NCI-H2107 (cell line): ENCODE data around the gene IL16.
A peak's percentile ranks its signal among the peaks of the same experiment; 100 is the strongest.

Source experiments
- DNase-seq: peaks from one replicate; lab custom pipeline; 2025; lab: John Stamatoyannopoulos, UW

Gene IL16

DNA sequence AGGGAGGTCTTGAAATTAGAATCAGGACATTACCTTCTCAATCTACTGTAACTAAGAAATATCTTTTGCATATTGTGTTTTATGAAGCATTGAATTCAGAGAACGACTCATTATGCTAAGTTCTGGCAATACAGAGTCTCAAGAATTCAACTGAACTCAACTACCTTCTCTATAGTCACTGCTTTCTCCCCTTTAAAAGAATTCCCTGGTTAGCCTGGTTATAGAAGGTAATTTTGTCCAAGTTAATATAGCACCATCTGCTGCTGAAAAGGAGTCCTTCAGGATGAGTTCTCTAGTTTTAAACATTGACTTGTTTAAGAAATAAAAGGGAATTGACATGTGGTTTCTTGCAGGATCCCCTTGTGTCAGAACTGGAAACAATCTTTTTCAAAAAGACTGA, 60.2 kb downstream of the IL16 start:
- DNase-seq, result no peak

DNA sequence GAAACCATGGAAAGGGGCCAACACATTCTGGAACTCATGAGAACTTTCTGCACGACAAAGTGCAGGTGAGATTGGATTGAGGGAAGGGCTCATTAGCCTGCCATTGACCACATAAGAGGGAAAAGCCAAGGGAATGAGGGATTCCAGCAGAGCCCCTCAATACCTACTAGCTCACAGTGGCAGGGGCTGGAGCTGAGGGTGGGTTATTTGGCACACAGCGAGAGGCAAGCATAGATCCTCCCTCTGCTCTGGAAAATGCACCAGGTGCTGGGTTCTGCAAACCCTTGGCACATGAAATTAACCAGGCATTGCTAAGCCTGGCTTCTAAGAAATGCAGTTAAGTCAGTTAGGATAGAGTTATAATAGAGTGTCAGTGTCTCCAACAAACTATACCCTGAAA, 60.8 kb downstream of the IL16 start:
- DNase-seq, result no peak

GRCh38 chr15:81258455-81258854, 61.8 kb downstream of the IL16 start:
- no peak for DNase-seq

DNA sequence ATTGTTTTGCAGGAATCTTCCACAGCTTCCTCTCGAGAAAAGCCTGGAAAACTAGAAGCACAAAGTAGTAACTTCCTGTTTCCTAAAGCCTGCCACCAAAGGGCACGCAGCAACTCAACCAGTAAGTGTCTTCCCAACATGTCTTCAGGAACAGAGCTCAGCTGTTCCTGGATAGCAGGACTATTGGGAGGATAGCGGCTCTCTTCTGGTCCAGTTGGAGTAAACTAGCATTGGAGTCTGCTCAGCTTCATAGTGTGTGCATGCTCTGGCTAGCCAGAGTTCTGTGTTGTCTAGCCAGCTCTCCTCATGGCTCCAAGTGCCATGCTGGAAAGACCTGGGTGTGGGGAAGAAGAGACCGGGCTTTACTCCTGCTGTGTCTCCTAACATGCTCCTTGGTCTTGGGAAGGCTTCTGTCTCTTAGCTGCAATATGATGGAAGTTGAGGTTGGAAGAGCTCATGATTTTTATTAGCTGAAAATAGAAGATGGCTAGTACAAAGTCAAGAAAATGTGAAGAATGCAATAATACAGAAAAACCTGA, 63.1 kb downstream of the IL16 start:
- no peak for DNase-seq

DNA sequence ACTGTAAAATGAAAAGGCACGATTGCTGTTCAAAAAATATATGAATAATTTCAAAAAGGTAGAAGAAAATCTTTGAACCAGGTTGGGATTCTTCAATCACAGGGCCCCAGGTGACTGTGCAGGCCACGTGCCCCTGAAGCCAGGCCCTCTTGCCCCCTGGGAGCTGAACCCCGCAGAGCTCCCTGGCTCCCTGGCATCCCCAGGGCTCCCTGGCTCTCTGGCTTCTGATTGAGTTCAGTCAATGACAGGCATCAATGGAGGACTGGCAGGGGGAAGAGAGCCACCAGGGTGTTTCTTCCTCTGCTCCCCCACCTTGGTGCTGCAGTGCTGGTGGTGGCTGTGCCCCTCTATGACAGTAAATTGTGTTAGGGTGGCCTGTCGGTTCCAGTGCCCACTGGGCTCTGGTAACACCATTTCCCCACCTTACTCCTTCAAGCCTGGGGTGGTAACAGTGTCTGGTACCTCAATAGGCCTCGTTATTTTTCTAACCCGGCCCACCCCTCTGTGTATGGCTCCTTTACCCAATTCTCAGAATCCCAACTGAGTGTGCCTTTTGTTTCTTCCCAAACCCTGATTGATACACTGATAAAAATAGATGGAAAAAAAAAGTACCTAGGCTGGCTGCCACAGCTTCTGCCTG, 64.6 kb downstream of the IL16 start:
- no peak for DNase-seq

- no peak for DNase-seq
These were observed 66.8 kb downstream of the IL16 start for GRCh38 chr15:81263477-81263876.

GRCh38 chr15:81264072-81264857, 67.6 kb downstream of the IL16 start:
- no peak for DNase-seq

DNA sequence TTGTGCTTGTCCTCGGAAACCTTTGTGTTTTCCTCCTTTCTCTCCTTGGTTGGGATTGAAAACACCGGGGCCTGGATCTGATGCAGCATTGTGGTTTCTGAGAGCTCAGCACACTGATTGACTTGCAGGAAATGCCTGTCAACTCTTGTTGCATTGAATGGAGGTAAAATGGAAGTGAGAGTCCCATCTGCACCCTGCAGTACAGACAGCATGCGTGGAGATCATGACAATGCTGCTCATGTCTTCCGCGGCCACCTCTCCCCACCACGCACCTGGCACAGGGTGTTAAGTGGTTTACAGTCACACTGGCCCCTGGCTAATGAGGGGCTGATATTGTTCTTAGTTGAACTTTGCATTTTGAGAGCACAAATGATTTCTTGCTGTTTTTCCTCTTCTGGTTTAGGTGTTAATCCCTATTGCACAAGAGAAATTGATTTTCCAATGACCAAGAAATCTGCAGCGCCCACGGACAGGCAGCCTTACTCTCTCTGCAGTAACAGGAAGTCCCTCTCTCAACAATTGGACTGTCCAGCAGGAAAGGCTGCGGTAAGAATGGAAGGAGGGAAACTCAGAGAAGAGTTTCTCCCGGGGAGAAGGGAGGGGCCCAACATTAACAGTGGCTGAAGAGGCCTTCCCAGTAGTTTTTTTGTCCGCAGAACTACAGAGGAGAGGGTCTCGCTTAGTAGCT, 68.7 kb downstream of the IL16 start:
- DNase-seq, result no peak

- DNase-seq, result peak; percentile 42
These were observed 69.5 kb downstream of the IL16 start for GRCh38 chr15:81265944-81266775.

- no peak for DNase-seq
These were observed 71.7 kb downstream of the IL16 start for GRCh38 chr15:81268340-81268739.

DNA sequence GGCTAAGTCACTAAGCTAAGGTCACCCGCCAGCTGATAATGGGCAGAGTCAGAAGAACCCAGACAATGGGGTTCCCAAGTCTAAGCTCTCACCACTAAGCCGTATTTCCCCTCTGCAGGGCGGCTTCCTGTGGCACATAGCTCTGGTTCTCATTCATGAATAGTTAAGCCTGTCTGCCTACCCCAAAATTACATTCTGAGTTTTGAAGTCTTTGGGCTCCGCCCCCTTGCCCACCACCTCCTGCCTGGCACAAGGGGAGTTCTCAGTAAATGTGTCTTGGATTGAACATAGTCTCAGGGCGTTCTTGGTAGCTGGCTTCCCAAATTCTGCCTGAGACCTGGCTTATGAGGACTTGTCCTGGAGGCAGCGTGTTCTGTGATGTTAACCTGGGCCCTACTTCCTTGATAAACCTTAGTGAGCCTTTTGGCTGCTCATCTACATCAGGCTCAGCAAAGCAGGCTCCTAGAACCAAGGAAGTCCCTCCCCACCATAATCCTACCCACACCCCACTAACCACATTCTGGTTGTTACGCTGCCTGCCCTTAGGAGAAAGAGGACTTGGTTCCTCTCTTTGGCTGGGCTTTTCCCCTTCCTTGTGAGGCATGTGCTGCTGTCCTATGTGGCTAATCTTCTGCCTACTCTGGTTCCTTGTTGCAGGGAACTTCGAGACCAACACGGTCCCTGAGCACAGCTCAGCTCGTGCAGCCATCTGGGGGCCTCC, 72.4 kb downstream of the IL16 start:
- no peak for DNase-seq

DNA sequence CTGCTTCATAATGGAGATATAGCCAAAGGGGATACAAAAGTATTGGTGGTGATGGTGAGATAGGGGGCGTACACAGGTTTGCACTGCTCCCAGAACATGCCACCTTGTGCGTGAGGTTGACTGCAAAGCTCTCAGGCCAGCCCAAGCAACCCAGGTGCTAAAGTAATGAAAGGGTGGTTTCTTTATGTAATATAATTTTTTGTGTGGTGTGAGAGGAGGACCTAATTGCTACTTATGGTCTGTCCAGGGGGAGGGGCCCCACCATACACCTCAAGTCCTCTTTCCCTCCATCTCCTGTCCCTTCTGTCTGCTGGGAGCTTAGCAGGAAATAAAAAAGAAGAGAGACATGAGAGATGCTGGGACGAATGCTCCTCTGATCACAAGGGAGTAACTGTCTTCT, 73.5 kb downstream of the IL16 start:
- no peak for DNase-seq

- DNase-seq, result no peak
These were observed 74.3 kb downstream of the IL16 start for GRCh38 chr15:81270781-81271491.

- no peak for DNase-seq
These were observed 75.3 kb downstream of the IL16 start for GRCh38 chr15:81271761-81272644.

DNA sequence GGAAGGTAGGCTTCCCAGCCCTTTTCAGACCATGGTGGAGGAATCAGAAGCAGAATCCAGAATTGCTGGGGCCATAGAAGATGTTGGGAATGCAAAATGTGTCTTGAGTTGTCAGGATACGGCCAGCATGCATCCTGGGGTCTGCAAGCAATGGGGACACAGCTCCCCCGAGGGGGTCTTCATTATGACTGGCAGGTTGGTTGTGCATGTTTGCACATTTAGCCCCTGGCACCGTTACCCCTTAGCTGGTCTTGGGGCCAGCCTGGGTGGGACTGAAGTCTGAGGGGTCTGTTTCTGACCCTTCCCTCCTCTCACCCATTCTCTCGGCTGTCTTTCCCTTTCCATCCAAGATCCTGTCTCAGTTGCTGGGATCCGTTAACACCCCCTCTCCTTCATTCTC, 76.5 kb downstream of the IL16 start:
- DNase-seq, result no peak

- DNase-seq, result no peak
These were observed 77.2 kb downstream of the IL16 start for GRCh38 chr15:81273855-81274254.

DNA sequence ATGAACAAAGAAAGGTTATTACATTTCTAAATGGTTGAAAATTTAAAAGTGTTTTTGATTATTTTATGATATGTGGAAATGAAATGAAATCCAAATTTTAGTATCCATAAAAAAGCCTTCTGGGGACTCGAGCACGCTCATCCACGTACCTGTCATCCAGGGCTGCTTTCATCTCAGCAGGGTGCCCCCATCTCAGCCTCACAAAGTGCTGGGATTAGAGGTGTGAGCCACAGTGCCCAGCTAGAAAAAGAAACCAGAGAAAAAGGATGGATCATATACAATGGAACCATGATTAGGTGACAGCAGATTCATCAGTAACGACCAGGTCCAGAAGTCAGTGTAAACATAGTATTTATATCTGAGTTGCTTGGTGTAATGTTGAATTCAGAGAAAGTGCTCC, 77.6 kb downstream of the IL16 start:
- DNase-seq, result no peak

- DNase-seq, result peak; percentile 12
These were observed 78.4 kb downstream of the IL16 start for GRCh38 chr15:81274931-81275707.
